Midbrain (tissue), 1 donor: ENCODE data around the gene RAB42.
"Not testable (repeated sequence)": the region's sequence is repeated elsewhere in the genome, so short reads cannot be mapped to it uniquely, and the experiment has no call there.

Experiments used
- DNase-seq: peaks from one replicate; lab custom pipeline; 2025; lab: John Stamatoyannopoulos, UW

RAB42 gene

GRCh38 chr1:28586585-28587391 is 5.3 kb upstream of the RAB42 start:
- DNase-seq: not testable (repeated sequence)

GRCh38 chr1:28592321-28593071 is 431 bp downstream of the RAB42 start:
- no peak for DNase-seq

- not testable (repeated sequence) for DNase-seq
Measured at GRCh38 chr1:28593988-28594356, 1.9 kb downstream of the RAB42 start.

GRCh38 chr1:28594686-28595411 is 2.8 kb downstream of the RAB42 start:
- DNase-seq: not testable (repeated sequence)

GRCh38 chr1:28595412-28596191 is 3.5 kb downstream of the RAB42 start:
- no peak for DNase-seq

GRCh38 chr1:28596276-28596675 is 4.2 kb downstream of the RAB42 start:
- not testable (repeated sequence) for DNase-seq

GRCh38 chr1:28601696-28602095 is 9.6 kb downstream of the RAB42 start:
- no peak for DNase-seq

- DNase-seq: peak; percentile 76
Measured at GRCh38 chr1:28602536-28603439, 10.7 kb downstream of the RAB42 start.

GRCh38 chr1:28604411-28604810 is 12.3 kb downstream of the RAB42 start:
- DNase-seq: no peak

- no peak for DNase-seq
Measured at GRCh38 chr1:28604962-28605361, 12.9 kb downstream of the RAB42 start.

- no peak for DNase-seq
Measured at GRCh38 chr1:28606771-28607170, 14.7 kb downstream of the RAB42 start.

GRCh38 chr1:28613175-28613574 is 21.1 kb downstream of the RAB42 start:
- no peak for DNase-seq

GRCh38 chr1:28631713-28632112 is 39.6 kb downstream of the RAB42 start:
- DNase-seq: no peak

- DNase-seq: no peak
Measured at GRCh38 chr1:28632560-28632959, 40.5 kb downstream of the RAB42 start.

GRCh38 chr1:28640766-28641165 is 48.7 kb downstream of the RAB42 start:
- no peak for DNase-seq

GRCh38 chr1:28642056-28642846 is 50.2 kb downstream of the RAB42 start:
- DNase-seq: no peak

- peak; percentile 93 for DNase-seq
Measured at GRCh38 chr1:28642847-28643635, 51.0 kb downstream of the RAB42 start, which contains the start of gene TAF12. TAF12 (minus strand) TSS chr1:28643067; CDS start chr1:28622081, 20,986 bp downstream.

- DNase-seq: no peak
Measured at GRCh38 chr1:28644494-28644893, 52.4 kb downstream of the RAB42 start.
